GM23248 (cell line): Measurements from ENCODE around the gene MRGPRG.

Experiments used
- EZH2 ChIP-seq: fragments of 200-600 bp; sonication (generic); IDR thresholded peaks from 2 replicates; pipeline ENCODE4 v1.6.1; 2018; ENCODE audit warnings: antibody characterized with exemption, mild to moderate bottlenecking; ENCODE audit not compliant: insufficient read depth, poor library complexity, severe bottlenecking
- EZH2phosphoT487 ChIP-seq: fragments of 200-600 bp; sonication (generic); IDR thresholded peaks from 2 replicates; pipeline ENCODE4 v1.6.1; 2018; ENCODE audit warnings: antibody characterized with exemption, moderate library complexity, mild to moderate bottlenecking, low read depth; ENCODE audit not compliant: insufficient read depth

DNA sequence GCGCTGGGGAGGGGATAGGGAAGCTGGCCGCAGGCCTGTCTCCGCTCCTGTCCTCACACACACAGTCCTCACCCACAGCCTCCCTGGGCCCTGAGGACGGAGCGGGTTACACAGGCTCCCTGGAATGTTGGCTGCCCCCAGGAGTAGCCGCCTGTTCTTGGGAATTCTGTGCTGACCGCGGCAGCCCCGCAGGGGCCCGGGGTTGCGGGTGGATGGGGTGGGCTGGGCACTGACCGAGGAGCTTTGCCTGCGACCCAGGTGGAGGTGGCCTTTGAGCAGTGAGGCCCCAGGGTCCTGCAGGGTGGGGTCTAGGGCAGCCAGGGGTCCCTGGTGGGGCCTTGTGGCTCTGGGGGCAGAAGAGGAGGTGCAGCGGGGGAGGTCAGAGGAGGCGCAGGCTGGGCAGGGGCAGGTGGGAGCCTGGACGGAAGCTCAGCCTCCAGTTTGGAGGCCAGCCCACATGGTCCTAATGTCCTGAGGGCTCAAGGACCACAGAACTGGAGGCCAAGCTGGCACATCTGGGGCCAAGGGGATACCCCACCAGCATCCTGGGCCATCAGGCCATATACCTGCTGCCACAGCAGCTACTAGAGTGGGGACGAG lies 6.6 kb upstream of the MRGPRG start:
- TF ChIP-seq EZH2 (no peak), EZH2phosphoT487 (no peak)
